Cardiac fibroblast (primary cell): ENCODE data around the gene OTOG.

Experiments used
- DNase-seq, 2 donors: peaks; one replicate each; pipeline versions ENCODE4 v3.0.0 to v3.0.0-alpha.2; 2010; ENCODE audit warnings: low read depth in 2 of 2
- H3K4me3 ChIP-seq, 2 donors: replicated peaks in 1 of 2; 1 replicate in 1 of 2; 2 replicates in 1 of 2; pipeline ENCODE4 v1.5.1; 2011; ENCODE audit warnings: low read depth in 2 of 2, low read length in 2 of 2, mild to moderate bottlenecking in 2 of 2, moderate library complexity in 1 of 2
- TF ChIP-seq, protein P1 (sequence below): IDR thresholded peaks from one replicate; pipeline ENCODE4 v1.5.1; 2011; ENCODE audit warnings: low read depth, mild to moderate bottlenecking, low read length, inconsistent platforms

OTOG gene

DNA sequence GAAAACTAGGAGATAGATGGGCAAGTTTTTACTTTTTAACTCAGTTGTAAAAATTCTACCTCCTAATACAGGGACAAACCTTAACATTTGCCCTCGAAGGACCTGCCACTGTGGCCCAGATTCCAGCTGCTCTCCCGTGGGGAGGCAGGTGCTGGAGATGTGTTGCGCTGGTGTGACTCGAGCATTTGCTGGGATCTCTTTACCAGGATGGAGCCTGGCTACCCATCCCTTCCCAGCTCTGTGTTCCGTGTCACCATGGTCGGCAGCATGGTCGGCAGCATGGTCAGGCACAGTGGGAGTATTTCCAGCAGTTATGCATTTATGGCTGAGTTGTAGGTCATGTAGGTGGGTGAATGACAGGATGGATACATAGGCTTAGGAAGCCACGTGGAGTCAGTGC, 41.1 kb downstream of the OTOG start:
- TF ChIP-seq, protein P1, sequence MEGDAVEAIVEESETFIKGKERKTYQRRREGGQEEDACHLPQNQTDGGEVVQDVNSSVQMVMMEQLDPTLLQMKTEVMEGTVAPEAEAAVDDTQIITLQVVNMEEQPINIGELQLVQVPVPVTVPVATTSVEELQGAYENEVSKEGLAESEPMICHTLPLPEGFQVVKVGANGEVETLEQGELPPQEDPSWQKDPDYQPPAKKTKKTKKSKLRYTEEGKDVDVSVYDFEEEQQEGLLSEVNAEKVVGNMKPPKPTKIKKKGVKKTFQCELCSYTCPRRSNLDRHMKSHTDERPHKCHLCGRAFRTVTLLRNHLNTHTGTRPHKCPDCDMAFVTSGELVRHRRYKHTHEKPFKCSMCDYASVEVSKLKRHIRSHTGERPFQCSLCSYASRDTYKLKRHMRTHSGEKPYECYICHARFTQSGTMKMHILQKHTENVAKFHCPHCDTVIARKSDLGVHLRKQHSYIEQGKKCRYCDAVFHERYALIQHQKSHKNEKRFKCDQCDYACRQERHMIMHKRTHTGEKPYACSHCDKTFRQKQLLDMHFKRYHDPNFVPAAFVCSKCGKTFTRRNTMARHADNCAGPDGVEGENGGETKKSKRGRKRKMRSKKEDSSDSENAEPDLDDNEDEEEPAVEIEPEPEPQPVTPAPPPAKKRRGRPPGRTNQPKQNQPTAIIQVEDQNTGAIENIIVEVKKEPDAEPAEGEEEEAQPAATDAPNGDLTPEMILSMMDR: no peak
- H3K4me3 ChIP-seq: no peak overlapping the region
- no peak for DNase-seq

DNA sequence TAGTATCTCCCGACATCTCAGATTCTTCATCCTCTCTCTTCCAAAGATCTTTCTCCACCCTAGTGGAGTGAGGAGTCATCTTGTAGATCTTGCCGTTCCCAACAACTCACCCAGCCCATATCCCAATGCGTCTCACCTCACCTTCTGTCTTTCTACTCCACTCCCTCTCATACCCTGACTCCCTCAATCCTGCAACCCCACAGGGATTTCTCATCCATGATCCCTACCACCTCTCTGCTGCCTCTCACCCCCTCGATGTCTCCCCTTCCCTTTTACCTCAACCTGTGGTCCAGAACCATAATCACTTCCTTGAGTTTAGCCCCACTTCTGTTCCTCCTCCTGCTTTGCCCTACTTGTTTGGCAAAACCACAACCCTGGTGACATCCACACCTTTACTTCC, 41.7 kb downstream of the OTOG start:
- no peak overlapping the region for H3K4me3 ChIP-seq
- no peak for DNase-seq
- TF ChIP-seq, protein P1: no peak

DNA sequence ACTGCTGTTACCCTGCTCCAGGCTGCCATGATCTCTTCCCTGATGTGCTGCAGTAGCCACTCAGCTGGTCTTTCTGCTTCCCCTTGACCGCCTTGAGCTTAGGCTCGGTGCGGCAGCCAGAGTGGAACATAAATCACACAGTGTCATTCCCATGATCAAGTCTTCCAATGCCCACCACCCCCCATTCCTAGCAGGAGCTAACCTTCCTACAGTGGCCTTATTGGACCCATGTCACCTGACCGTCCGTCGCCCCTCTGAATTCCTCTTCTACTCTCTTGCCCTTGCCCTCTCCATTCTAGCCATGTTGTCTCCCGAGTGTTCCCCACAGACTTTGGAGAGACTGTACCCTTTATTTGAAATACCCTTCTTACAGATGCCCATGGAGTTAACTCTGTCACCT, 43.4 kb downstream of the OTOG start:
- TF ChIP-seq, protein P1: no peak
- no peak for DNase-seq
- H3K4me3 ChIP-seq: no peak overlapping the region

DNA sequence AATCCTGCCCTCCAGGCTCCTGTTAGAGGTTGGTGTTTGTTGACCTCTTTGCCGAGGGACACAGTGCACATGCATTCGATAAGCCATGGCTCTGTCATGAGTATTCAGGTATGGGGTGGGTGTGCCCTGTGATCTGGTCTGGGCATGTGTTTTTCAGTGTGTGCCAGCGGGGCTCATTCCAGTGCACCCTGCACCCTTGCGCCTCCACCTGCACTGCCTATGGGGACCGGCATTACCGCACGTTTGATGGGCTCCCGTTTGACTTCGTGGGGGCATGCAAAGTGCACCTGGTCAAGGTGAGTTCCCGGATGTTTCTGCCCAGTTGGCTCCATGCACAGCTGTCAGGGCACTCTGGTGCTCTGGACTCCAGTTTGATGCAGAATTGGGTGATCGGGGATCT, 44.2 kb downstream of the OTOG start:
- TF ChIP-seq, protein P1: no peak
- no peak overlapping the region for H3K4me3 ChIP-seq
- DNase-seq: no peak

DNA sequence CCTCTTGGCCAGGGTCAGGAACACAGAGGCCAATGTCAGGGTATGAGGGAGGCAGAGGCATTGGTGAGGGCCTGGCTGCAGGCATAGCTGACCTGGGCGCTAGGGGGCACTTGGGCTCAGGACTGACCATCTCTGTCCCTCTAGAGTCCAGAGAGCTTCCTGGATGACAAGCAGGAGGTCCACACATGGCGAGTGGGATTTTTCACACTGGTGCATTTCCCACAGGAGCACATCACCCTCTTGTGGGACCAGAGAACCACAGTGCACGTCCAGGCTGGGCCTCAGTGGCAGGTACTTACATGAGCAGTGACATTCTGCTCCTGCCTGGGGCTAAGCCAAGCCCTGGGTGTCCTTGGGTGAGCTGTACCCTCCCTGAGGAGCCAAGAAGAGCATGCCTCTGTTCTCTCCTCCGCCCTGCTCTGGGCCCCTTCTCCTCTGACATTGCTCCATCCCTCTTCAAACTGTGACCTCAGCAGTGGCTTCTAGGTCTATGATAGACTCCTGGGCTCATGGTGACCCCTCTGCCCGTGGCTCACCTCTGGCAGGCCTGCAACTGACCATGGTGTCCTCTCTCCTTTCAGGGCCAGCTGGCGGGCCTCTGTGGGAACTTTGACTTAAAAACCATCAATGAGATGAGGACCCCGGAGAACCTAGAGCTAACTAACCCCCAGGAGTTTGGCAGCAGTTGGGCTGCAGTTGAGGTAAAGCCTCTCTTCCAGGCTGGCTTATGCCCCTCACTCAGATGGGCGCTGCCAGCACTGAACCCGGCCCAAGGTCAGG, 46.6 kb downstream of the OTOG start:
- H3K4me3 ChIP-seq: no peak overlapping the region
- DNase-seq: no peak
- TF ChIP-seq, protein P1: no peak

DNA sequence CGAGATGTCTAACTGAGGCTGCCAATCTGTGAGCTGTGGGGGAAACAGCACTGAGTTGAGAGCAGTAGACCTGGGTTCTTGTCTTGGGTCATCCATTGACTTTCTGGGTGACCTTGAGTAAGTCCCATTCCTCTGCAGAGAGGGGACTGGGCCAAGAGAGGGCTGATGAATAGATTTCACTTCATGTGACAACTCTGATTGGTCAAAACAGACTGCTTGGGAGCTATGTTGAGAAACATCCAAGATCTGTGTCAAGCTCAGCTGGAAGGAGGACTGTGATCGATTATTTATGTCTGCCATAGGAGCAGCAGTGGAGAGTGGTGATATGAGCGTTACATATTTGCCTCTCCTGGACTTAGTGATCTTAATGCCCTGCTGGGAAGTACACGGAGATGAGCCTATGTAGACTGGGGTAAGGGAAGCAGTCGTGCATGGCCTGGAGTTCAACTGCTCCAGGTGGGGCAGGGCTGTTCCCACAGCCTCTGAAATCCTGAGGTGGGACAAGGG, 47.7 kb downstream of the OTOG start:
- H3K4me3 ChIP-seq: no peak overlapping the region
- DNase-seq: no peak
- TF ChIP-seq, protein P1: no peak
